ENCODE results near the gene BMP6.
"Not testable (repeated sequence)": the region's sequence is repeated elsewhere in the genome, so short reads cannot be mapped to it uniquely, and the experiment has no call there.

The BMP6 gene

GRCh38 chr6:7887278-7887991, 161.5 kb downstream of the BMP6 start:
- no peak for DNase-seq

GRCh38 chr6:7888587-7889357, 162.9 kb downstream of the BMP6 start:
- no peak for DNase-seq

- DNase-seq, result no peak
Observed at GRCh38 chr6:7891078-7891872, 165.4 kb downstream of the BMP6 start.

DNA sequence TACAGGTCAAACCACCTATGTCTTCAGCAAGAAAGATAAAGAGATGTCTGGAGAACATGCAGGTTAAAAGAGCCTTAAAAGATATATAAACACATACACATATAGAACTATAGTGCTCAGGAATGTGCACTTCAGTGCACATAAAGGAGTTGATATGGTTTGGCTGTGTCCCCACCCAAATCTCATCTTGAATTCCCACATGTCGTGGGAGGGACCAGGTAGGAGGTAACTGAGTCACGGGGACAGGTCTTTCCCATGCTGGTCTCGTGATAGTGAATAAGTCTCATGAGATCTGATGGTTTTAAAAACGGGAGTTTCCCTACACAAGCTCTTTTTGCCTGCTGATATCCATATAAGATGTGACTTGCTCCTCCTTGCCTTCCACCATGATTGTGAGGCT, 166.5 kb downstream of the BMP6 start:
- not testable (repeated sequence) for DNase-seq

GRCh38 chr6:7893342-7893741, 167.4 kb downstream of the BMP6 start:
- DNase-seq, result no peak

DNA sequence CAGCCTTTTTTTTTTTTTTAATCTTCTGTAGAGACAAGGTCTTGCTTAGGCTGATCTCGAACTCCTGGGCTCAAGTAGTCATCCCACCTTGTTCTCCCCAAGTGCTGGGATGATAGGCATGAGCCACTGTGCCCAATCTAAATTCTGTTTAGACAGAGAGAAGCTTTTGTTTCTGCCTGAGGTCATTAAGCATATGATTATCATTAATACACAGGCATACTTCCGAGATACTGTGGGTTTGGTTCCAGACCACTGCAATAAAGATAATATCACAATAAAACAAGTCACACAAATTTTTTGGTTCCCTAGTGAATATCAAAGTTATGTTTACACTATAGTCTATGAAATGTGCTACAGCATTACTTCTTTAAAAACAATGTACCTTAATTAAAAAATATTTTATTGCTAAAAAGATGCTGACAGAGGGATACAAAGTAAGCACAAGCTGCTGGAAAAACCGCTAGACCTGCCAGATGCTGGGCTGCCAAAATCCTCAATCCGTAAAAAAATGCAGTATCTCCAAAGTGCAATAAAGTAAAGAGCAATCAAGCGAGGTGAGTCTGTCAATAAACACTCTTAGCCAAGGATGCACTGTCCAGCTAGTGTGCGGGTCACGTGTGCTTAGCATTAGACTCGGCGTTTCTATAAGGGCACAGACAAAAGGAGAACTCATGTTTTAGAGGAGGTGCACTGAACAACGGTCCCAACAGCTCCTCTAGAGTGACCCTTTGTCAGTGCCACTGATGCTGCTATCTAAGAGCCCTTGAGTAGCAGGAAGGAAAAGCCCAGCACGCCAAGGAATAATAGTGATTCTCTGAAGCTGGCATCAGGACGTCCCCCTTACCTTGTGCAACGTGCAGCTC, 168.6 kb downstream of the BMP6 start:
- DNase-seq, result no peak

- no peak for DNase-seq
Observed at GRCh38 chr6:7895125-7895423, 169.2 kb downstream of the BMP6 start.

DNA sequence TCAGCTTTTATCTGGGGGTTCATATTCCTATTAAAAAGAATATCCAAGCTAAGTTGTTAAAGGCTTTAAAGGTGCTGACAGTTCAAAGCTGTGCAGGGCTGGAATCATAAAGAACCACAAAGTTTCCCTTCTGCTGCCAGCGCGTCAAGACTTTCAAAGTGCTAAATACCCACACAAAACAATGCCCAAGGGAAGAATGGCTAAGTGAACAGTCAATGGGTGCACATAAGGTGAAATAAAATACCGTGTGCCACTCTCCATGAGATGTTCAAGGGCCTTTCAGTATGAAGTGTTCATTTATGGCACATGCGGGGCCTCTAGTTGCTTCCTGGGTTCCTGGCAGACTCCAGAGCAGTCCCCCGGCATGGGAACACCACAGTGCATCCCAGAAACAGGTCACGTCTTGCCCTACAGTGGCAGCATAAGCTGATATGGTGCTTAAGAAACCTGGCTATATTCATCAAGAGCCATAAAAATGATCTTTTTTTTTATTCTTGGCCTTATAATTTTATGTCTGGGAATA, 170.6 kb downstream of the BMP6 start:
- no peak for DNase-seq

- no peak for DNase-seq
Observed at GRCh38 chr6:7897461-7898192, 171.7 kb downstream of the BMP6 start.

DNA sequence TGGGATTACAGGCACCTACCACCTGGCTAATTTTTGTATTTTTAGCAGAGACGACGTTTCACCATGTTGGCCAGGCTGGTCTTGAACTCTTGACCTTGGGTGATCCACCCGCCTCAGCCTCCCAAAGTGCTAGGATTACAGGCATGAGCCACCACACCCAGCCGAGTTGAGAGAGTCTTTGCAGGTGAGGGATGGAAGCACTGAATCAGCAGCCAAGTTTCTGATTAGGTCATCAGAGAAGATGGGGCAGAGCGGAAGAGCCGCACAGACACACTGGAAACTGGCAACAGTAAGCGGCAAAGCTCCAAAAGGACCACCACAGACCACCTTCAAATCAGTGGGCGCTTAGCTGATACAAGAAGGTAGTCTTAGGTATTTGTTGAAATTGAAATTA, 172.3 kb downstream of the BMP6 start:
- DNase-seq, result not testable (repeated sequence)

DNA sequence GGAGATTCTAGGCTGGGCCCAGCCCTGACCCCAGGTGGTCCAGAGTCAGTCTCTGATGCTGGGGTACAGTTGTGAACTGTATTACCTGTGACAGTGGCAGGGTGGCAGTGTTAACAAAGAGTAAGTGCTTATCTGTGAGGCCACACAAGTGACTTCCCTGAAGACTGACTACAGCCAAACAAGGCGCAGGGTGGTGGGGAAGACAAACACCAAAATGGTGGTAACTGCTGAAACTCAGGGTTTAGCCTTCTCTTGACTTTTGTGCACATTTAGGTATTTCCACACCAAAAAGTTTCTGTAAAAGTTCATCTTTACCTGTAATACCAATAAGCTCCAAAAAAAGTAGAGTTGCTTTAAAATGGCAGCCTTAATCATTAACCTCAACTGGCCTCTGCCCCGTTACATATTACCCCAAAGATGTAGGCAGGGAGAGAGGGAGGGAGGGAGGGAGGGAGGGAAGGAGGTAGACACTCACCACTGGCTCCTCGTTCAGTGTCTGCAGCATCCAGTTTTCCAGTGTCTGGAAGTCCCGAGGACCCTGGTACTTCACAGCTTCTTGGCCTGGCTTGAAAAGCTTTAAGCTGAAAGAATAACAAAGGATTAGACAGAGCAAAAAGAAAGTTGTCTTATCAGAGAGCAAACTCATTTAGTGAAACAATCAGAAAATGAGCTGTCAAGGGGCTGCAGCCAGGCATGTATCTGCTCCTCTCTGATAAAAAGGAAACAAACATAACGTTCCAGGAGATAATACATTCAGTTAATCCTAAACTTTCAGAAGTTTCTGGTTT, 173.4 kb downstream of the BMP6 start:
- no peak for DNase-seq

- no peak for DNase-seq
Observed at GRCh38 chr6:7899889-7900213, 174.0 kb downstream of the BMP6 start.

- no peak for DNase-seq
Observed at GRCh38 chr6:7900621-7901020, 174.7 kb downstream of the BMP6 start.

- no peak for DNase-seq
Observed at GRCh38 chr6:7901056-7901455, 175.2 kb downstream of the BMP6 start.

DNA sequence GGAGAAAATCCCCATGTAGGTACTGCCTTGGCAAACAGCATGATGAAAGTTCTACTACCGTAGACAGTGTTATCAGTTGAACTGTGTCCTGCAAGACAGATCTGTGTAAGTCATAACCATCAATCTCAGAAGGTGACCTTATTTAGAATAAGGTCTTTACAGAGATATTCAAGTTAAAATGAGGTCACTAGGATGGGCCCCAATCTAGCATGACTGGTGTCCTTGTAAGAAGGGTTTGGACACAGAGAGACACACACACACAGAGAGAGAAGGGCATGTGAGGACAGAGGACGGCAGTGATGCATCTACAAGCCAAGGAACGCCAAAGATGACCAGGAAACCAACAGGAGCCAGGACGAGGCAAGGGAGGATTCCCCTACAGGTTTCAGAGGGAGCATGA, 175.9 kb downstream of the BMP6 start:
- no peak for DNase-seq

DNA sequence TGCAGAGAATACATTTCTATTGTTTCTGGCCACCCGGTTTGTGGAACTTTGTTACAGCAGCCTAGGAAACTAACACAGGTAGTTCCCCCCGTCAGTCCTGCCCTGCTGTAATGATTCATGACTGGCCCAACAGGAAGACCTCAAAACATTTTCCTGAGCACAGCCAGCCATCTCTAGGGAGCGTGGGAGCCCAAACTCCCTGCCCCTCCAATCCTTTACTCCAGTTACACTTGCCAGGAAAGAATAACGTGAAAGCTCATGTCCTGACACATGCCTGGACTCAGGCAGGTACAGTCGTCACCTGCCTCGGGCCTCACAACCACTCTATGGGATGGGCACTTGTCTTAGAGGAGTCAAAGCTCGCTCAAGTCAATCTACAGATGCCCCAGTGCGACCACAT, 176.3 kb downstream of the BMP6 start:
- DNase-seq, result no peak

DNA sequence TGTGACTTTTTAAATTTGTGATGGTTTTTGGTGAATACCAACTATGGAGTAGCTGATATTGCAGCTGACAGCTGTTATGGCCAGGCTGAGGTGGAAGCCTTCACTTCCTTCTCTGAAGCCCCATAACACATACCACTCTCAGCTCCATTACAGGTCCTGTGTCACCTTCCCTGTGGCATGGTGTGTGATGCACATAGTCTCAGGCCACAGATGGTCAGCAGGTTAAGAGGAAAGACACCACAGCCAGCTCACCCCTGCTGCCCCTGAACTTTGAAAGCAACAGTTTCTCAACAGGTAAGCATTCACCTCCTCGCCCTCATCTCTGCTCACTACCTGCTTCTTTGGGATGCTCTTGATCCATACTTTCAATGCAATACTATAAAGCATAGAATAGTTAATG, 177.0 kb downstream of the BMP6 start:
- DNase-seq, result no peak

GRCh38 chr6:7903673-7904072, 177.8 kb downstream of the BMP6 start:
- DNase-seq, result no peak

DNA sequence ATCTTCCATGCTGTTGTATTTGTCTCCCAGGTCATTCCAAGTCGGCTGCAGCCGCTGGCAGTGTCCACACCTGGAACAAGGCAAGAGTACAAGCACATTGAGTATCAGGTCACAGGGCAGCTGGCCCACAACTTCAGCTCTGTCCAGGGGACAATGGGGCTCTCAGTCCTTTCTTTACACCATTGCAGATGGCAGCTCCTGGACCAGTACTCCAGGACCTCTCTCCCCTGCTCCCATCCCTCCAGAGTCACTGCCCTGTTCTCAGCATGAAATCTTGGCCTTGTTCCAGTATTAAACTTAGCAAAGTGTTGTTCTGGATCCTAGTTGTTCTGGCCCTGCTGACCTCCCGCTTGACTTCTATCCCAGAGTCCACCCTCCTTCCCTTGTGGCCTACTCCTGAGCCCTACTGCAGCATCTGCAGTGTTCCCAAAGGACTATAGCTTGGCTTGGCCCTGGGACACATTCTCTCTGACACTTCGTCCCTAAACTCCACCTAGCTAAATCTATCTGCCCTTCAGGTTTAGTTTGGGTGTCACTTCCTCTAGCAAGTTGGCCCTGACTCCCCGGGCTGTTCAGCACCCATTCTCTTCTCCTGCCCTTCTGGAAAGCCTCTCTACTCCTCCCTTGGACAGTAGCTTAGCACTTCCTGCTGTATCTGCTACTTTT, 178.9 kb downstream of the BMP6 start:
- no peak for DNase-seq

- DNase-seq, result no peak
Observed at GRCh38 chr6:7905416-7905815, 179.5 kb downstream of the BMP6 start.

- no peak for DNase-seq
Observed at GRCh38 chr6:7906741-7907140, 180.8 kb downstream of the BMP6 start.

Measured in cerebellar nuclear complex (tissue), 1 donor.